ENCODE measurements around the gene CCR4. TPM values are rescaled to one million over a fixed set of nuclear protein-coding genes. Genes with fewer than 3 reads are reported as not detected.
"Not testable (repeated sequence)": the region's sequence is repeated elsewhere in the genome, so short reads cannot be mapped to it uniquely, and the experiment has no call there.

The CCR4 gene
- polyA plus RNA-seq, 1 donor from 2014 or later: not detected

DNA sequence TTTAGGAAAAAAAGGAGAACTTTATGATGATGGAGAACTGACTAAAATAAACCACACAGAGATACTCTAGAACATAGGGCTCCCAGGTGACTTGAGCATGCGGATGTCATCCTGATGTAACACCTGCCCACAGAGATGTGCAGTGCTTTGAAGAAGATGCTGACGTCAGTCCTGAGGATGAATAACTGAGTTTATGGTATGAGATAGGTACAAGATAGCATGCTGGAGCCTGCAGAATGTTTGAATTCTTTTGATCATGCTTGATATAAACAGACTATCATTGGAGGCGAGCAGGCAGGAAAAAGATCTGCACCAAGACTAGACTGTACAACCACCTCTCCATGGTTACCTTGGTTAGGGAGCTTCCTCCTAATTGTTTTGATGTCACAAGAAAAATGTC lies 12.4 kb downstream of the CCR4 start:
- H3K27ac ChIP-seq (ENCODE audit: low read length): no peak overlapping the region
- no peaks in the 10 kb centered on the region for H3K27me3 ChIP-seq (ENCODE audit: insufficient read depth, low read depth, low read length)
- no peaks in the 10 kb centered on the region for H4K20me1 ChIP-seq (ENCODE audit: insufficient read depth)
- TF ChIP-seq, protein P1, sequence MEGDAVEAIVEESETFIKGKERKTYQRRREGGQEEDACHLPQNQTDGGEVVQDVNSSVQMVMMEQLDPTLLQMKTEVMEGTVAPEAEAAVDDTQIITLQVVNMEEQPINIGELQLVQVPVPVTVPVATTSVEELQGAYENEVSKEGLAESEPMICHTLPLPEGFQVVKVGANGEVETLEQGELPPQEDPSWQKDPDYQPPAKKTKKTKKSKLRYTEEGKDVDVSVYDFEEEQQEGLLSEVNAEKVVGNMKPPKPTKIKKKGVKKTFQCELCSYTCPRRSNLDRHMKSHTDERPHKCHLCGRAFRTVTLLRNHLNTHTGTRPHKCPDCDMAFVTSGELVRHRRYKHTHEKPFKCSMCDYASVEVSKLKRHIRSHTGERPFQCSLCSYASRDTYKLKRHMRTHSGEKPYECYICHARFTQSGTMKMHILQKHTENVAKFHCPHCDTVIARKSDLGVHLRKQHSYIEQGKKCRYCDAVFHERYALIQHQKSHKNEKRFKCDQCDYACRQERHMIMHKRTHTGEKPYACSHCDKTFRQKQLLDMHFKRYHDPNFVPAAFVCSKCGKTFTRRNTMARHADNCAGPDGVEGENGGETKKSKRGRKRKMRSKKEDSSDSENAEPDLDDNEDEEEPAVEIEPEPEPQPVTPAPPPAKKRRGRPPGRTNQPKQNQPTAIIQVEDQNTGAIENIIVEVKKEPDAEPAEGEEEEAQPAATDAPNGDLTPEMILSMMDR (IDR thresholded peaks at IDR 0.05; ENCODE audit: poor library complexity, severe bottlenecking): no peak
- TF ChIP-seq, protein P2, sequence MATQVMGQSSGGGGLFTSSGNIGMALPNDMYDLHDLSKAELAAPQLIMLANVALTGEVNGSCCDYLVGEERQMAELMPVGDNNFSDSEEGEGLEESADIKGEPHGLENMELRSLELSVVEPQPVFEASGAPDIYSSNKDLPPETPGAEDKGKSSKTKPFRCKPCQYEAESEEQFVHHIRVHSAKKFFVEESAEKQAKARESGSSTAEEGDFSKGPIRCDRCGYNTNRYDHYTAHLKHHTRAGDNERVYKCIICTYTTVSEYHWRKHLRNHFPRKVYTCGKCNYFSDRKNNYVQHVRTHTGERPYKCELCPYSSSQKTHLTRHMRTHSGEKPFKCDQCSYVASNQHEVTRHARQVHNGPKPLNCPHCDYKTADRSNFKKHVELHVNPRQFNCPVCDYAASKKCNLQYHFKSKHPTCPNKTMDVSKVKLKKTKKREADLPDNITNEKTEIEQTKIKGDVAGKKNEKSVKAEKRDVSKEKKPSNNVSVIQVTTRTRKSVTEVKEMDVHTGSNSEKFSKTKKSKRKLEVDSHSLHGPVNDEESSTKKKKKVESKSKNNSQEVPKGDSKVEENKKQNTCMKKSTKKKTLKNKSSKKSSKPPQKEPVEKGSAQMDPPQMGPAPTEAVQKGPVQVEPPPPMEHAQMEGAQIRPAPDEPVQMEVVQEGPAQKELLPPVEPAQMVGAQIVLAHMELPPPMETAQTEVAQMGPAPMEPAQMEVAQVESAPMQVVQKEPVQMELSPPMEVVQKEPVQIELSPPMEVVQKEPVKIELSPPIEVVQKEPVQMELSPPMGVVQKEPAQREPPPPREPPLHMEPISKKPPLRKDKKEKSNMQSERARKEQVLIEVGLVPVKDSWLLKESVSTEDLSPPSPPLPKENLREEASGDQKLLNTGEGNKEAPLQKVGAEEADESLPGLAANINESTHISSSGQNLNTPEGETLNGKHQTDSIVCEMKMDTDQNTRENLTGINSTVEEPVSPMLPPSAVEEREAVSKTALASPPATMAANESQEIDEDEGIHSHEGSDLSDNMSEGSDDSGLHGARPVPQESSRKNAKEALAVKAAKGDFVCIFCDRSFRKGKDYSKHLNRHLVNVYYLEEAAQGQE (IDR thresholded peaks at IDR 0.05; ENCODE audit: borderline replicate concordance): no peak
- TF ChIP-seq RAD21 (conservative IDR thresholded peaks at IDR 0.05) (no peak), POLR2AphosphoS5 (IDR thresholded peaks at IDR 0.05) (no peak), EP300 (conservative IDR thresholded peaks at IDR 0.05; ENCODE audit: poor library complexity, severe bottlenecking) (no peak), SMC3 (conservative IDR thresholded peaks at IDR 0.05; ENCODE audit: poor library complexity) (no peak), TAF1 (IDR thresholded peaks at IDR 0.05; ENCODE audit: low read depth) (no peak), MXI1 (conservative IDR thresholded peaks at IDR 0.05; ENCODE audit: poor library complexity, severe bottlenecking) (no peak), EZH2 (IDR thresholded peaks at IDR 0.05; ENCODE audit: borderline replicate concordance, insufficient read depth, low read length, poor library complexity, severe bottlenecking) (no peak)
- no peak overlapping the region for H3K4me3 ChIP-seq (ENCODE audit: low read length)
- no peaks in the 10 kb centered on the region for H3K36me3 ChIP-seq (ENCODE audit: insufficient read depth, low read length)
- H3K9me2 ChIP-seq (ENCODE audit: insufficient read depth, low read length): no peaks in the 10 kb centered on the region
- H3F3A ChIP-seq (ENCODE audit: insufficient read depth, low read length, poor library complexity, severe bottlenecking): no peaks in the 10 kb centered on the region
- no peak overlapping the region for H2AFZ ChIP-seq (ENCODE audit: low read depth, low read length)
- no peak overlapping the region for H3K4me2 ChIP-seq (ENCODE audit: low read length)
- H3K79me2 ChIP-seq (replicated peaks; ENCODE audit: insufficient read depth, low read length): no peaks in the 10 kb centered on the region
- peaks cover 4% of the 10 kb centered on the region for H3K9me3 ChIP-seq (ENCODE audit: low read length)
- H3K9ac ChIP-seq (ENCODE audit: low read length): no peak overlapping the region

DNA sequence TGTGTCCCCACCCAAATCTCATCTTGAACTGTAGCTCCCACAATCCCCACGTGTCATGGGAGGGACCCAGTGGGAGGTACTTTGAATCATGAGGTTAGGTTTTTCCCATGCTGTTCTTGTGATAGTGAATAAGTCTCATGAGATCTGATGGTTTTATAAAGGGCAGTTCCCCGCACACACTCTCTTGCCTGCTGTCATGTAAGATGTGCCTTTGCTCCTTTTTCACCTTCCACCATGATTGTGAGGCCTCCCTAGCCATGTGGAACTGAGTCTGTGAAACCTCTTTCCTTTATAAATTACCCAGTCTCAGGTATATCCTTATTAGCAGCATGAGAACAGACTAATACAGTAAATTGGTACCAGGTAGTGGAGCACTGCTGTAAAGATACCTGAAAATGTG lies 13.3 kb downstream of the CCR4 start:
- not testable (repeated sequence) for H2AFZ ChIP-seq (ENCODE audit: low read depth, low read length); H3K9me3 ChIP-seq (ENCODE audit: low read length); H3K36me3 ChIP-seq (ENCODE audit: insufficient read depth, low read length); H3K4me2 ChIP-seq (ENCODE audit: low read length); H3F3A ChIP-seq (ENCODE audit: insufficient read depth, low read length, poor library complexity, severe bottlenecking); H3K9ac ChIP-seq (ENCODE audit: low read length); H4K20me1 ChIP-seq (ENCODE audit: insufficient read depth); H3K79me2 ChIP-seq (replicated peaks; ENCODE audit: insufficient read depth, low read length); H3K27me3 ChIP-seq (ENCODE audit: insufficient read depth, low read depth, low read length); H3K27ac ChIP-seq (ENCODE audit: low read length); H3K9me2 ChIP-seq (ENCODE audit: insufficient read depth, low read length); H3K4me3 ChIP-seq (ENCODE audit: low read length)

DNA sequence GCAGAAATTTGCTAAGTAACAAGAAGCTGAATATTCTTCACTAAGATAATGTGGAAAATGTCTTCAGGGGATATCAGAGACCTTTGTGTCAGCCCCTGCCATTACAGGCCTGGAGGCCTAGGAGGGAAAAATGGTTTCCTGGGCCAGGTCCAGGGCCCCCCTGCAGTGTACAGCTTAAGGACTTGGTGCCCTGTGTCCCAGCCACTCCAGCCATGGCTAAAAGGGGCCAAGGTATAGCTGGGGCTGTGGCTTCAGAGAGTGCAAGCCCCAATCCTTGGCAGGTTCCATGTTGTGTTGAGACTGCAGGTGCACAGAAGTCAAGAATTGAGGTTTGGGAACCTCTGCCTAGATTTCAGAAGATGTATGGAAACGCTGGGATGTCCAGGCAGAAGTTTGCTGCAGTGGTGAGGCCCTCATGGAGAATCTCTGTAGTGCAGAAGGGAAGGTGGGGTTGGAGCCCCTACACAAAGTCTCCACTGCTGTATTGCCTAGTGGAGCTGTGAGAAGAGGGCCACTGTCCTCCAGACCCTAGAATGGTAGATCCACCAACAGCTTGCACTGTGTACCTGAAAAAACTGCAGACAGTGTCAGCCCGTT lies 14.3 kb downstream of the CCR4 start:
- not testable (repeated sequence) for H4K20me1 ChIP-seq (ENCODE audit: insufficient read depth)

DNA sequence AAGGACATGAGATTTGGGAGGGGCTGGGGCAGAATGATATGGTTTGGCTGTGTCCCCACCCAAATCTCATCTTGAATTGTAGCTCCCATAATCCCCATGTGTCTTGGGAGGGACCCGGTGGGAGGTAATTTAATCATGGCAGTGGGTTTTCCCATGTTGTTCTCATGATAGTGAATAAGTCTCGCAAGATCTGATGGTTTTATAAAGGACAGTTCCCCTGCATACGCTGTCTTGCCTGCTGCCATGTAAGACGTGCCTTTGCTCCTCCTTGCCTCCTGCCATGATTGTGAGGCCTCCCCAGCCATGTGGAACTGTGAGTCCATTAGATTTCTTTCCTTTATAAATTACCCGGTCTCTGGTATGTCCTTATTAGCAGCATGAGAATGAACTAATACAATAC lies 15.2 kb downstream of the CCR4 start:
- H3K36me3 ChIP-seq (ENCODE audit: insufficient read depth, low read length); H3F3A ChIP-seq (ENCODE audit: insufficient read depth, low read length, poor library complexity, severe bottlenecking); H3K9ac ChIP-seq (ENCODE audit: low read length); H3K4me3 ChIP-seq (ENCODE audit: low read length); H2AFZ ChIP-seq (ENCODE audit: low read depth, low read length); H3K27me3 ChIP-seq (ENCODE audit: insufficient read depth, low read depth, low read length); H3K27ac ChIP-seq (ENCODE audit: low read length); H4K20me1 ChIP-seq (ENCODE audit: insufficient read depth); H3K9me2 ChIP-seq (ENCODE audit: insufficient read depth, low read length); H3K79me2 ChIP-seq (replicated peaks; ENCODE audit: insufficient read depth, low read length); H3K9me3 ChIP-seq (ENCODE audit: low read length); H3K4me2 ChIP-seq (ENCODE audit: low read length): not testable (repeated sequence)

More for the DNA sequence above, 14.3 kb downstream of the CCR4 start:
- H3K79me2 ChIP-seq (replicated peaks; ENCODE audit: insufficient read depth, low read length); H3K4me3 ChIP-seq (ENCODE audit: low read length); H3K9me2 ChIP-seq (ENCODE audit: insufficient read depth, low read length); H3K27ac ChIP-seq (ENCODE audit: low read length); H3F3A ChIP-seq (ENCODE audit: insufficient read depth, low read length, poor library complexity, severe bottlenecking); H3K9me3 ChIP-seq (ENCODE audit: low read length); H3K9ac ChIP-seq (ENCODE audit: low read length); H3K4me2 ChIP-seq (ENCODE audit: low read length); H2AFZ ChIP-seq (ENCODE audit: low read depth, low read length); H3K36me3 ChIP-seq (ENCODE audit: insufficient read depth, low read length); H3K27me3 ChIP-seq (ENCODE audit: insufficient read depth, low read depth, low read length): not testable (repeated sequence)
